Gastroesophageal sphincter (tissue), 3 donors: ENCODE measurements around the gene BNIP5.

Experiments used
- CTCF ChIP-seq, 4 experiments: fragments of 200-600 bp in 2 of 4; fragments of 450-650 bp in 2 of 4; sonication (generic) in 1 of 4; IDR thresholded peaks; one replicate each; pipeline ENCODE4 v1.5.1; 2017 to 2019; ENCODE audit warnings: antibody characterized with exemption in 4 of 4, mild to moderate bottlenecking in 2 of 4, moderate library complexity in 2 of 4
- EP300 ChIP-seq: sonication (generic); formaldehyde crosslinking; IDR thresholded peaks from one replicate; pipeline ENCODE4 v1.6.1; 2017; ENCODE audit warnings: antibody characterized with exemption, mild to moderate bottlenecking
- POLR2A ChIP-seq, 2 donors: fragments of 450-650 bp; IDR thresholded peaks; one replicate each; pipeline ENCODE4 v1.6.1; 2017; ENCODE audit warnings: antibody characterized with exemption in 2 of 2, mild to moderate bottlenecking in 2 of 2, moderate library complexity in 1 of 2

GRCh38 chr6:36306375-36306774 lies 30.3 kb downstream of the BNIP5 start:
- TF ChIP-seq CTCF (IDR thresholded peaks at IDR 0.05) (no peak), POLR2A (IDR thresholded peaks at IDR 0.05) (no peak), EP300 (no peak)
